ENCODE results near the gene UNKL.

UNKL gene

DNA sequence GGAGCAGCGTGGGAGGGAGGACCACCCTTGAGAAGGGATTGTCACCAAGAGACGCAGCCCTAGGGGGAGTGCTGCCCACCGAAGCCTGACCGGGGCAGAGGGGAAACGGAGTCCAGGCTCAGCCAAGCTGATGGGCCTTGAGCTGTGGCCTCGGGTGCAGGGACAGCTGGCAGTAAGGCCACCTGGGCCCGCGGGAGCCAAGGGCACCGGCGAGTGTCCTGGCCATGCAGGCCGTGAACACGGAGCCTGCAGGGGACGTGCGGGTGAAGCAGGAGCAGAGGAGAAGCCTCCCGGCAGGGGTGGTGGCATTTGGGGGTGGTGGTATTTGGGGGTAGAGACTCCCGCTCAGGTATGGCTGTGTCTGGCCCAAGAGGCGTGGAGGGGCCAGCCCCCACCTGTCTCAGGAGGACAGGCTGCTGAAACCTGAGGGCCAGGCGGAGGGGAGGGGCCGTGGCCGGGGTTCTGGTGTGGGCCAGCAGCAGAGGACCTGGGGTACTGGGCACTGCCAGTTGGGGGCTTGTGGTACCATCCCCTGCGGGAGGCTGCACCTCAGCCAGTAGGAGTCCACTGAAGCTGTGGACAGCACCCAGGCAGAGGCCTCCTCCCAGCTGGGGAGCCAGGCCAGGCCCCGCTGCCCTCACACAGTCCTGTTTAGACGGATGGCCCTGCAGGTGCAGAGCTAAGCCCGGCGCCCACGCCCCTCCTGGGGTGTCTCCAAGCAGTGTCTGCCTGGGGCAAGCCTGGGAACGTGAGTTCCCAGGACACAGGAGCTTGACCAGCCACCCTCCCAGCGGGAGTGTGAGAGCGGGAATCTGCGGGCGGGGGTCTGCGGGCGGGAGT lies 58.2 kb downstream of the UNKL start:
- Mint-ChIP-seq H3K9me3 (no peaks in the 10 kb centered on the region), H3K4me3 (no peak overlapping the region), H3K36me3 (peaks cover 5% of the 10 kb centered on the region), H3K4me1 (peaks cover 21% of the 10 kb centered on the region), H3K27ac (no peak overlapping the region), H3K27me3 (no peaks in the 10 kb centered on the region)
- DNase-seq, result no peak
- CTCF ChIA-PET, result no interaction called here

DNA sequence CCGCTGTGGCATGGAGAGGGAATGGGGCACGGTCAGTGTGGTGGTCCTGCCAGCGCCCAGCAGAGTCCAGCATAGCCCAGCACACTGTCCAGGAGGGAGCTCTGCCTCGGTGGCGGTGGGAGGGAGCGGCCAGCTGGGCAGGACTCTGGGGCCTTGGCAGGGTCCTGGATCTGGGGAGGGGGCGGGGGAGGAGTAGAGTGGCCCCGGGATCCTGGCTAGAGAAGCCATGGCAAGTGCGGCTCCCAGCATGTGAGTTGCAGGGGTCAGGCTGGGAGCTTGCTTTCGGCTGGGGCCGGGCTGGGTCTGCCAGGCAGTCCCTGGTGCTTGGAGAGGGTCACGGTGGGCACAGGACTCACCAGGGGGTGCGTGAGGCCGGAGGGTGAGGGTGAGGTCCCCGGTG lies 58.9 kb downstream of the UNKL start:
- H3K4me3 Mint-ChIP-seq, result no peak overlapping the region
- H3K27me3 Mint-ChIP-seq, result no peaks in the 10 kb centered on the region
- no peak for DNase-seq
- peaks cover 27% of the 10 kb centered on the region for H3K4me1 Mint-ChIP-seq
- CTCF ChIA-PET, result no interaction called here
- no peak overlapping the region for H3K27ac Mint-ChIP-seq
- H3K9me3 Mint-ChIP-seq, result no peaks in the 10 kb centered on the region
- peaks cover 5% of the 10 kb centered on the region for H3K36me3 Mint-ChIP-seq

DNA sequence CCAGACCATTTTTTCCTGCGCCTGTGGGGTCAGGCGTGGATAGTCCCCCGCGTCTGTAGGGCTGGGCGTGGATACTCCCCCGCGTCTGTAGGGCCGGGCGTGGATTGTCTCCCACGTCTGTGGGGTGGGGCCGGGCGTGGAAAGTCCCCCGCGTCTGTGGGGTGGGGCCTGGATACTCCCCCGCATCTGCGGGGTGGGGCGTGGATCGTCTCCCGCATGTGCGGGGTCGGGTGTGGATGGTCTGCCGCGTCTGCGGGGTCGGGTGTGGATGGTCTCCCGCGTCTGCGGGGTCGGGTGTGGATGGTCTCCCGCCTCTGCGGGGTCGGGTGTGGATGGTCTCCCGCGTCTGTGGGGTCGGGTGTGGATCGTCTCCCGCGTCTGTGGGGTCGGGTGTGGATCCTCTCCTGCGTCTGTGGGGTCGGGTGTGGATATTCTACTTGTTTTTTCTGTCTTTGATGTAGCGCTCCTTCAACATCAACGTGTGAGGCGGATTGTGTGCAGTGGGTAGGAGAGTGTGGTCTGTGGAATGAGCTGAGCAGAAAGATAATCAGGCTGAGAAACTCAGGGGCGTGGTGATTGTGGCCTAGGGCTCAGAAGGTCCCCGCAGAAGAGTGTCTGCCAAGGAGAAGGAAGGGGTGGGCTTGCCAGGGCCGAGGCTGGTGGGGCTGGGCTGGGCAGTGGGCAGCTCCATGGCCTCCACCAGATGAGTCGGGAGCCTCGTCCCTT lies 59.5 kb downstream of the UNKL start:
- no peak overlapping the region for H3K27ac Mint-ChIP-seq
- peaks cover 32% of the 10 kb centered on the region for H3K4me1 Mint-ChIP-seq
- DNase-seq, result no peak
- H3K4me3 Mint-ChIP-seq, result no peak overlapping the region
- no peaks in the 10 kb centered on the region for H3K9me3 Mint-ChIP-seq
- CTCF ChIA-PET, result no interaction called here
- H3K36me3 Mint-ChIP-seq, result peaks cover 5% of the 10 kb centered on the region
- no peaks in the 10 kb centered on the region for H3K27me3 Mint-ChIP-seq

DNA sequence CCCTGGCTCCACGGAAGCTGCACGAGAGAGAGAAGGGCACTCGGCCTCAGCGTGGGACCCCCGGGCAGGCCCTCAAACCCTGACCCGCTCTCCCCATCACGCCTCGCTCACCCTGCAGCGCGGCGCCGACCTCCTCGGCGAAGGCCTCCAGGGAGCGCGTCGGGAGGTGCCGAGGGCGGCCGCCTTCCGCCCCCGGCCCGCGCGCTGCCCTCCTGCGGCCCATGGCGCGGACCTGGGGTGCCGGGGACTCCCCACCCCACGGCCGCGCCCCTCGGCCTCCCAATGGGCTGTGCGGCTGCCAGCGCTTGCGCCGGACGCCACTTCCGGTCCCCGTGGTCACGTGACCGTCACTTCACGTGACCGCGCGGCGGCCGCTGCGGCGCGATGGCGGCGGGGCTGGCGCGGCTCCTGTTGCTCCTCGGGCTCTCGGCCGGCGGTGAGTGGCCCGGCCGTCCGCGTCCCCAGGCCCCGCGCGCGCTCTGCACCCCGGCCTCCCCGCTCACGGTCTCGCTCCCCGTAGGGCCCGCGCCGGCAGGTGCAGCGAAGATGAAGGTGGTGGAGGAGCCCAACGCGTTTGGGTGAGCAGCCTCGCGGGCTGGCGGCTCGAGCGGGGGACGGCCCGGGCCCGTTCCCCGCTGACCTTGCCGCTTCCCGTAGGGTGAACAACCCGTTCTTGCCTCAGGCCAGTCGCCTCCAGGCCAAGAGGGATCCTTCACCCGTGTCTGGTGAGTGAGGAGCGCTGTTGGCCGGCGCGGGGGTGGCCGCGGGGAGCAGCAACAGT lies 62.7 kb downstream of the UNKL start, which contains the start of the genes GNPTG and TSR3:
GNPTG (plus strand) TSS at position 350 of the 781 bp plus-strand sequence; CDS start at position 385, 35 bp downstream.
TSR3 (minus strand) TSS at position 297 of the 781 bp plus-strand sequence; CDS start at position 223, 74 bp downstream.
- H3K36me3 Mint-ChIP-seq, result peaks cover 4% of the 10 kb centered on the region

DNA sequence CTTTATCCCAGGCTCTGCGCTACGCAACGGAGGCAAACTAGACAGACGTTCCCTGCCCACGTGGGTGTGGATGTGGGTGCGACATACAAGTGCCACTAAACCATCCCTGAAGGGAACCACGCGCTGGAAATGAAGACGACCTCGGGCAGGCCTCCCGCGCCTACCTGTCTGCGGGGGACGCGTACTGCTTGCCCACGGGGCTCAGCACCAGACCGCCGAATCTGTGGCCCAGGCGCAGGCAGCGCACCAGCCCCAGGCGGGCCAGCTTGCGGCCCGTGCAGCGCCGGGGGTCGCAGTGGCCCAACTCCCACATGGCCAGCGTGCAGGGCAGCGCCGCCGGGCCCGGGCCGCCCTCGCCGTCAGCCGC lies 63.3 kb downstream of the UNKL start:
- H3K4me3 Mint-ChIP-seq, result peak overlapping the region; percentile 80
- peak; percentile 46 for DNase-seq
- H3K36me3 Mint-ChIP-seq, result peaks cover 4% of the 10 kb centered on the region
- H3K27me3 Mint-ChIP-seq, result no peaks in the 10 kb centered on the region
- peak overlapping the region; percentile 81 for H3K27ac Mint-ChIP-seq
- H3K9me3 Mint-ChIP-seq, result no peaks in the 10 kb centered on the region
- CTCF ChIA-PET, result no interaction called here
- peaks cover 30% of the 10 kb centered on the region for H3K4me1 Mint-ChIP-seq

More for the DNA sequence above, 62.7 kb downstream of the UNKL start, which contains the start of the genes GNPTG and TSR3:
- peak; percentile 87 for DNase-seq
- Mint-ChIP-seq H3K4me3 (peak within 1 kb of the TSS; percentile 84), H3K27me3 (no peaks in the 10 kb centered on the region), H3K27ac (peak within 1 kb of the TSS; percentile 88), H3K4me1 (peaks cover 30% of the 10 kb centered on the region), H3K9me3 (no peaks in the 10 kb centered on the region)
- CTCF ChIA-PET, result no interaction called here

DNA sequence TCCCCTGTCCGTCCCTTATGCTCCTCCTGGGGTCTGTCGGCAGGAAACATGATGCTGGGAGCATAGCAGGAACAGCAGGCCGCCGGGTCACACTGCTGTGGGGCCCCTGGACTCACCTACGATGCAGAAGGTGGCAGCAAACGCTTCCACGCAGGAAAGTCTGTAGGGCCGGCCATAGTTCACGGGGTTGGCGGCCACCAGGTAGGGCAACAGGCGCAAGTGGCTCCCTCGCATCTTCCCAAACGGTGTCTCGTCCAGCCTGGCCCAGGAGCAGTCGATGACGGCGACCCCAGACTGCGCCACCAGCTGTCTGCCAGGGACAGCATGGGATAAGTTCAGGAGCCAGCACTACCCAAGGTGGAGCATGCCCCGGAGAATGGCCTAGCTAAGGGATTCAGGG lies 63.8 kb downstream of the UNKL start:
- H3K9me3 Mint-ChIP-seq, result no peaks in the 10 kb centered on the region
- no peak for DNase-seq
- CTCF ChIA-PET, result no interaction called here
- no peaks in the 10 kb centered on the region for H3K27me3 Mint-ChIP-seq
- H3K4me1 Mint-ChIP-seq, result peaks cover 30% of the 10 kb centered on the region
- peaks cover 4% of the 10 kb centered on the region for H3K36me3 Mint-ChIP-seq
- H3K4me3 Mint-ChIP-seq, result peak overlapping the region; percentile 80
- peak overlapping the region; percentile 81 for H3K27ac Mint-ChIP-seq

DNA sequence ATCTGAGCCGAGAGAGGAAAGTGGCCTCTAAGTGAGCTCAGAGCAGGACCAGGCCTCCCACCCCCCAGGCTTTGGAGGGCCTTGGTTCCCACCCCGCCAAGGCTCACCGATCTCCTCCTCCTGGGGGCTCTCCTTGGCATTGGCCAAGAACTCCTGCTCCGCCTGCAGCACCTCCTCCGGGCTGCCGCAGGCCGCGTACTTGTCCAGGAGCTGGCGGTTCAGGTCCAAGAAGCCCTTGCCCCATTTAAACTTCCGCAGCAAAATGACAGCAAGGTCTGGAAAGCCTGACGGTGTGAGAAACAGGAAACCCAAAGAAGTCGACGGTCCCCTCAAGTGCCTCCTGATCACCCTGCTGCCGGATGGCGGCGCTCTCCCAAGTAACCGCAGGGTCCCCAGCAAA lies 64.6 kb downstream of the UNKL start:
- Mint-ChIP-seq H3K4me3 (peak overlapping the region; percentile 80), H3K4me1 (peaks cover 27% of the 10 kb centered on the region), H3K9me3 (no peaks in the 10 kb centered on the region), H3K36me3 (peaks cover 4% of the 10 kb centered on the region), H3K27ac (peak overlapping the region; percentile 77), H3K27me3 (no peaks in the 10 kb centered on the region)
- DNase-seq, result no peak
- CTCF ChIA-PET, result no interaction called here

DNA sequence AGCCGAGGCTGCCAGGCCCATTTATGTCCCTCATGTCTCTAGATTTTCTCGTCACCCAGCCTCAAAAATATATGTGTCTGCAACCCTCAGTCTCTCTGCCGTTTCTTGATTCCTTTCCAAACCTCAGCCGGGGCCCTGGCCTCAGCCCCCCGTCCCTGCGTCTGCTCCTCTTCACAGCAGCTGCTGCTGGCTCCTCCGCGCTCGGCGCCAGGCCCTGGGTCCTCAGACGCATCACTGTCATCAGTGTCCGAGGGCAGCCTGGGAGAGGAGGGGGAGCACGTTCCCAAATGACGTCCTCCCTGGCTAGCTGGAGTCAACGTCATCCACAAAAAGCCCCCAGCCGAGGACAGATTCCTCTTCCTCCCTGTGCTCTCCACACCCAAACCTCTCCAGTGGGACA lies 65.2 kb downstream of the UNKL start:
- H3K27ac Mint-ChIP-seq, result no peak overlapping the region
- peaks cover 27% of the 10 kb centered on the region for H3K4me1 Mint-ChIP-seq
- peaks cover 4% of the 10 kb centered on the region for H3K36me3 Mint-ChIP-seq
- CTCF ChIA-PET, result no interaction called here
- H3K27me3 Mint-ChIP-seq, result no peaks in the 10 kb centered on the region
- no peak overlapping the region for H3K4me3 Mint-ChIP-seq
- DNase-seq, result no peak
- H3K9me3 Mint-ChIP-seq, result no peaks in the 10 kb centered on the region

DNA sequence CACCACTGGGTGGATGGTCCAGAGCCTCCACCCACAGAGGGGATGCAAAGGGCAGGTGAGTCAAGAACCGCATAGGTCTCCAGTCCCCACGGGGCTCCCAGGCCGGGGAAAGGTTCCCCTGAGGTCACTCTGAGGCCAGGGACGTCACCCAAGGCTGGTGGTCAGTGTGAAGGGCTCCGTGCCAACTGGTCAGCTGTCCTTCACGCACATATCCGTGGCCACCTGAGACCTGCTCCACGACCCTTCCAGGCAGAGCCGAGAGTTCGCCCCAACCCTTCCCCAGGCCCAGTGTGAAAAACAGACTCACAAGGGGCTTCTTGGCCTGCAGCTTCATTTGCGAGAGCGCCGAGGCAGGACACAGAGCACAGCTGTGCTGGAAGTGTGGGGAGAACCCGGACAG lies 65.6 kb downstream of the UNKL start:
- no peak overlapping the region for H3K27ac Mint-ChIP-seq

DNA sequence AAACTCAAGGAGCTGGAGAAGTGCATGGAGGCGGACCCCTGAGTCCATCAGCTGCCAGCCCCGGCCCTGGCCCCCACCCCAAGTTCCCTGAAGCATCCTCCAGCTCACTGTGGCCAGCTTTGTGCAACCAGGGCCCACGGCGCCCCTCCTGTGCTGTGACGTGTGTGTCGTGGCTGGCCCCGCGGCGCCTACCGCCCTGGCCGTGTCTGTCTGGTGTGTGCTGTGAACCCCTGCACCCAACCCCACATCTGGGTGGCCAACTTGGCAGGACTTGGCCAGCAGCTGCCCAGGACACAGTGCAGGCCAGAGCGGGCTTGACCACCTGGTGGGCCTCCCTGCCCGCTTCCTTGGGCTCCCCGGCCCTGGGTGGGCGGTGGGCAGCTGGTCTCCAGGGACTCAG lies 66.1 kb downstream of the UNKL start:
- CTCF ChIA-PET, result no interaction called here
- Mint-ChIP-seq H3K9me3 (no peaks in the 10 kb centered on the region), H3K4me1 (peaks cover 24% of the 10 kb centered on the region), H3K27ac (no peak overlapping the region), H3K4me3 (no peak overlapping the region), H3K27me3 (peaks cover 1% of the 10 kb centered on the region), H3K36me3 (peaks cover 4% of the 10 kb centered on the region)
- no peak for DNase-seq

More for the DNA sequence above, 65.6 kb downstream of the UNKL start:
- Mint-ChIP-seq H3K4me3 (no peak overlapping the region), H3K36me3 (peaks cover 4% of the 10 kb centered on the region), H3K9me3 (no peaks in the 10 kb centered on the region), H3K27me3 (no peaks in the 10 kb centered on the region), H3K4me1 (peaks cover 27% of the 10 kb centered on the region)
- no peak for DNase-seq
- CTCF ChIA-PET, result no interaction called here

DNA sequence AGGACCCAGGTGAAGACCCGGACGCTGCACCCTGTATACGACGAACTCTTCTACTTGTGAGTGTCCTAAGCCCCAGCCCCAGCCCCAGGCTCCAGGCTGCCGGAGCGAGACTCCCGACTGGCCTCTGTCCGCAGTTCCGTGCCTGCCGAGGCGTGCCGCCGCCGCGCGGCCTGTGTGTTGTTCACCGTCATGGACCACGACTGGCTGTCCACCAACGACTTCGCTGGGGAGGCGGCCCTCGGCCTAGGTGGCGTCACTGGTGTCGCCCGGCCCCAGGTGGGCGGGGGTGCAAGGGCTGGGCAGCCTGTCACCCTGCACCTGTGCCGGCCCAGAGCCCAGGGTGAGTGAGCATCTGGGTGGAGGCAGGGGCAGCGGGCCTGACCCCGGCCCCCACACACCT lies 66.5 kb downstream of the UNKL start:
- CTCF ChIA-PET, result no interaction called here
- Mint-ChIP-seq H3K9me3 (no peaks in the 10 kb centered on the region), H3K27ac (no peak overlapping the region), H3K27me3 (peaks cover 6% of the 10 kb centered on the region), H3K36me3 (peaks cover 4% of the 10 kb centered on the region), H3K4me1 (peaks cover 24% of the 10 kb centered on the region), H3K4me3 (no peak overlapping the region)
- no peak for DNase-seq

DNA sequence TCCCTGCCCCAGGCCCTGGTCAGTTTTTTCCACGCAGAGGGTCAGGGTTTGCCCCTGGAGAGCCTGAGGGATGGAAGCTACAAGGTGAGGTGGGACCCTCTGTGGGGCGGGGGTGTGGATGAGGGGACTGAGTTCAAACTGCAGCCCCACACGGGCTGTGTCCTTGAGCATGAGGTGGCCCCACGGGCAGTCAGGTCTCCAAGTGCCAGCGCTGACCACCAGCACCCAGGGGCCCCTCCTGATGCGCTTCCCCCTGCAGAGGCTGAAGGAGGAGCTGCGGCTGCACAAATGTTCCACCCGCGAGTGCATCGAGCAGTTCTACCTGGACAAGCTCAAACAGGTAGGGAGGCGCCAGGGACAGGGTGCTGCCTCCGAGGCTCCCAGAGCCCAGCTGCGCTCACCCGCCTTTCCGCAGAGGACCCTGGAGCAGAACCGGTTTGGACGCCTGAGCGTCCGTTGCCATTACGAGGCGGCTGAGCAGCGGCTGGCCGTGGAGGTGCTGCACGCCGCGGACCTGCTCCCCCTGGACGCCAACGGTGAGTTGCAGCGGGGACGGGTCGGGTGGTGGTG lies 67.1 kb downstream of the UNKL start:
- CTCF ChIA-PET, result interaction anchor here (1.1 kb wide), 1 partner anchor 16 kb away, joined by 3 read pairs; no protein-coding TSS in a partner anchor
- no peak overlapping the region for H3K4me3 Mint-ChIP-seq
- peaks cover 26% of the 10 kb centered on the region for H3K4me1 Mint-ChIP-seq
- peaks cover 12% of the 10 kb centered on the region for H3K27me3 Mint-ChIP-seq
- peaks cover under 1% of the 10 kb centered on the region for H3K36me3 Mint-ChIP-seq
- no peak for DNase-seq
- no peak overlapping the region for H3K27ac Mint-ChIP-seq
- no peaks in the 10 kb centered on the region for H3K9me3 Mint-ChIP-seq

DNA sequence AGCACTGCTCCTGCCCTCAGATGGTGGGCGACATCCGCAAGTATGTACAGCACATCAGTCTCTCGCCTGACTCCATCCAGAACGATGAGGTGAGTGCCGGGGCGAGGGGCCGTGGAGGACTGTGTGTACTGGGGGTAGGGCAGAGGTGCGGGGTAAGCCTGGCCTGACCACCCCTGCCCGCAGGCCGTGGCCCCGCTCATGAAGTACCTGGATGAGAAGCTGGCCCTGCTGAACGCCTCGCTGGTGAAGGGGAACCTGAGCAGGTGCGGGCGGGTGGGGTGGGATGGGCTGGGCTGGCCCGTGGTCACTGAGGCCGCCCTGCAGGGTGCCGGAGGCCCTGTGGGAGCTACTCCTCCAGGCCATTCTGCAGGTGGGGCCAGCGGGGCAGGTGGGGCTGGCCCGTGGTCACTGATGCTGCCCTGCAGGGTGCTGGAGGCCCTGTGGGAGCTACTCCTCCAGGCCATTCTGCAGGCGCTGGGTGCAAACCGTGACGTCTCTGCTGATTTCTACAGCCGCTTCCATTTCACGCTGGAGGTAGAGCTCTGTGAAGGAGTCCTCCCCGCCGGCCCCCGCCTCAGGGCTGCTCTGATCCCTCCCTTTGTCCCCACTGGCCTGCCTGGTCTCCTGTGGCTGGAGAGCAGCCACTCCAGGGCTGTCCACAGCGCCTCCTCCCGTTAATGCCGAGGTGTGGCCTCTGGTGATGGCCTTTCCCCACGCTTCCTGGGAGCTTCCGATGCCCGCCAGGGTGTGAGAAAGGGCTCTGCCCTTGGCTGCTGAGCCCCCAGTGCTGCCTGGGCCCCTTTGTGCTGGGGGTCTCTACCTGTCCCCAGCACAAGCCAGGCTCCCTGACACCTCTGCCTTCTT lies 67.8 kb downstream of the UNKL start:
- Mint-ChIP-seq H3K36me3 (no peaks in the 10 kb centered on the region), H3K9me3 (no peaks in the 10 kb centered on the region), H3K4me3 (no peak overlapping the region), H3K27ac (no peak overlapping the region), H3K4me1 (peaks cover 29% of the 10 kb centered on the region), H3K27me3 (peaks cover 15% of the 10 kb centered on the region)
- no peak for DNase-seq
- CTCF ChIA-PET, result interaction anchor here (0.9 to 1.1 kb wide), 2 partner anchors 9 to 17 kb away, joined by 3 to 4 read pairs; no protein-coding TSS in a partner anchor

Measured in activated naive CD4-positive, alpha-beta T cell treated with anti-CD3 and anti-CD28 coated beads, Interleukin-2, amount 10 ng/mL, durations not matched to agents 7 days and 5 days (primary cell).